ENCODE results near the gene COL4A4.

DNA sequence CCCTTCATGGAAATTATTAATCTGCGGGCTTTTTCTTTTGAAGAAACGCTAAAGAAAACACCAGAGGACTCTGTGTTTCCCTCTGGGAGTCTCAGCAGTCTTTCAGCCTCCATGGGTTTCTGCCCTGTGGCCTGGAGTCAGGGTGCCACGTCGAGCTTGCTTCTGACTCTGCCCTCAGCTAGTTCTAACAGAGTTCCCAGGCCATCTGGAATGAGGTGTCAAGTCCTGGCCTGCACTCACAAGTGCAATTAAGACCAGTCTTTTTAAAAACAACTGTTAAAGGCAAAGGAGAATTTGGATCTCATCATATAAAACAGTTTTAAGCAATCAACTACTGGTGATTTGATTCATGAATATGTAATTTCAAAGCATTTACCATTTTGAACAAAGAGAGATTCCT lies 170.8 kb downstream of the COL4A4 start:
- TF ChIP-seq, protein P1, sequence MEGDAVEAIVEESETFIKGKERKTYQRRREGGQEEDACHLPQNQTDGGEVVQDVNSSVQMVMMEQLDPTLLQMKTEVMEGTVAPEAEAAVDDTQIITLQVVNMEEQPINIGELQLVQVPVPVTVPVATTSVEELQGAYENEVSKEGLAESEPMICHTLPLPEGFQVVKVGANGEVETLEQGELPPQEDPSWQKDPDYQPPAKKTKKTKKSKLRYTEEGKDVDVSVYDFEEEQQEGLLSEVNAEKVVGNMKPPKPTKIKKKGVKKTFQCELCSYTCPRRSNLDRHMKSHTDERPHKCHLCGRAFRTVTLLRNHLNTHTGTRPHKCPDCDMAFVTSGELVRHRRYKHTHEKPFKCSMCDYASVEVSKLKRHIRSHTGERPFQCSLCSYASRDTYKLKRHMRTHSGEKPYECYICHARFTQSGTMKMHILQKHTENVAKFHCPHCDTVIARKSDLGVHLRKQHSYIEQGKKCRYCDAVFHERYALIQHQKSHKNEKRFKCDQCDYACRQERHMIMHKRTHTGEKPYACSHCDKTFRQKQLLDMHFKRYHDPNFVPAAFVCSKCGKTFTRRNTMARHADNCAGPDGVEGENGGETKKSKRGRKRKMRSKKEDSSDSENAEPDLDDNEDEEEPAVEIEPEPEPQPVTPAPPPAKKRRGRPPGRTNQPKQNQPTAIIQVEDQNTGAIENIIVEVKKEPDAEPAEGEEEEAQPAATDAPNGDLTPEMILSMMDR (IDR thresholded peaks at IDR 0.05), result no peak
- TF ChIP-seq POLR2A (IDR thresholded peaks at IDR 0.05), result no peak

Measured in Peyer's patch (tissue), 4 donors.